Measurements from ENCODE around the gene PPDPF. TPM values are rescaled to one million over a fixed set of nuclear protein-coding genes. Genes with fewer than 3 reads are reported as not detected.

The PPDPF gene
- total and polyA plus RNA-seq, 2 of the 8 experiments (the other 6 are each of a cell fraction or from before 2014, with no cell fraction given), result 30.5 to 138 TPM

- Histone ChIP-seq H3K4me1 (replicated peaks in 1 of 4; ENCODE audit: control insufficient read depth in 3 of 4, insufficient read depth in 4 of 4, low read length in 3 of 4) (peaks cover 0 to 8% (median 0%) of the 10 kb centered on the region in 4 experiments; a peak in 1 of 7 replicates), H3K4ac (replicated peaks; ENCODE audit: insufficient read length, low read depth, low read length) (no peak overlapping the region)
Observed at GRCh38 chr20:63529180-63529860, 8.8 kb downstream of the PPDPF start.

More at GRCh38 chr20:63529180-63529860, 8.8 kb downstream of the PPDPF start:
- no peak overlapping the region for H2BK20ac ChIP-seq (ENCODE audit: low read length)
- H2AK5ac ChIP-seq (ENCODE audit: low read depth, low read length), result no peak overlapping the region; the same call in 1 of the 2 replicates
- no peak for TF ChIP-seq ASH2L (IDR thresholded peaks at IDR 0.05; ENCODE audit: low read length)
- TF ChIP-seq YY1 (IDR thresholded peaks at IDR 0.05; ENCODE audit: low read depth, low read length), result no peak
- TF ChIP-seq, protein P1, sequence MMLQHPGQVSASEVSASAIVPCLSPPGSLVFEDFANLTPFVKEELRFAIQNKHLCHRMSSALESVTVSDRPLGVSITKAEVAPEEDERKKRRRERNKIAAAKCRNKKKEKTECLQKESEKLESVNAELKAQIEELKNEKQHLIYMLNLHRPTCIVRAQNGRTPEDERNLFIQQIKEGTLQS (IDR thresholded peaks at IDR 0.05; ENCODE audit: insufficient read depth, low read depth, low read length), result no peak
- TF ChIP-seq ZNF274 (IDR thresholded peaks at IDR 0.05; ENCODE audit: borderline replicate concordance, extremely low read depth, low read length), result no peak
- TF ChIP-seq SP1 (IDR thresholded peaks at IDR 0.05; ENCODE audit: low read depth, low read length), result no peak
- no peak for TF ChIP-seq FOSL1 (IDR thresholded peaks at IDR 0.05; ENCODE audit: insufficient read depth, low read depth, low read length)
- no peak for TF ChIP-seq POLR2AphosphoS5 (IDR thresholded peaks at IDR 0.05; ENCODE audit: low read depth, low read length)
- no peak for TF ChIP-seq KDM5A (IDR thresholded peaks at IDR 0.05; ENCODE audit: low read length)
- no peak for TF ChIP-seq BCL11A (IDR thresholded peaks at IDR 0.05; ENCODE audit: low read depth in 2 of 2, low read length in 2 of 2)
- no peak for TF ChIP-seq SP2 (IDR thresholded peaks at IDR 0.05; ENCODE audit: low read length)
- no peak for TF ChIP-seq POU5F1 (IDR thresholded peaks at IDR 0.05; ENCODE audit: low read depth, low read length)
- TF ChIP-seq BACH1 (IDR thresholded peaks at IDR 0.05; ENCODE audit: low read length), result no peak
- no peak overlapping the region for H3K14ac ChIP-seq (ENCODE audit: insufficient read length)
- no peak overlapping the region for H4K91ac ChIP-seq (replicated peaks; ENCODE audit: insufficient read length, low read length)
- no peak overlapping the region for H3K27ac ChIP-seq (ENCODE audit: low read depth, low read length)
- no peak overlapping the region for H2BK15ac ChIP-seq (ENCODE audit: low read length)
- H3K4me3 ChIP-seq (ENCODE audit: extremely low read depth in 1 of 4, insufficient read depth in 2 of 4, low read depth in 3 of 4, low read length in 4 of 4), result no peak overlapping the region
- H2BK120ac ChIP-seq (replicated peaks; ENCODE audit: low read depth, low read length), result no peak overlapping the region
- FAIRE-seq (no peak), DNase-seq (ENCODE audit: low read depth in 1 of 2, low spot score in 2 of 2) (no peak)
- H4K5ac ChIP-seq (ENCODE audit: insufficient read length, low read depth, low read length), result no peak overlapping the region
- no peaks in the 10 kb centered on the region for H3K79me2 ChIP-seq (ENCODE audit: control insufficient read depth in 1 of 2, insufficient read depth in 2 of 2, low read length in 2 of 2)
- H2BK12ac ChIP-seq (ENCODE audit: low read depth, low read length), result no peak overlapping the region; the same call in 1 of the 2 replicates
- H3K36me3 ChIP-seq (ENCODE audit: control insufficient read depth in 2 of 4, insufficient read depth in 4 of 4, low read length in 3 of 4), result no peaks in the 10 kb centered on the region
- peaks cover 0 to 3% of the 10 kb centered on the region in 2 experiments for H4K20me1 ChIP-seq (replicated peaks in 1 of 2; ENCODE audit: control insufficient read depth in 1 of 2, insufficient read depth in 2 of 2, low read length in 2 of 2)
- H2AFZ ChIP-seq (ENCODE audit: low read length), result no peak overlapping the region
- no peaks in the 10 kb centered on the region for H3K27me3 ChIP-seq (replicated peaks in 1 of 4; ENCODE audit: control insufficient read depth in 3 of 4, extremely low read depth in 1 of 4, insufficient read depth in 3 of 4, low read length in 3 of 4)
- peak overlapping the region; percentile 11; the same call in 1 of the 2 replicates for H4K8ac ChIP-seq (ENCODE audit: extremely low read depth, insufficient read depth, low read length)
- no peak overlapping the region for H3K9ac ChIP-seq (replicated peaks in 1 of 4; ENCODE audit: extremely low read depth in 1 of 4, low read depth in 3 of 4, low read length in 3 of 4)
- H3K23me2 ChIP-seq (ENCODE audit: low read depth, low read length), result peaks cover 3% of the 10 kb centered on the region; the same call in 1 of the 2 replicates
- POLR2A ChIA-PET (ENCODE audit: partially characterized antibody), result interaction anchor here (0.8 to 7.8 kb wide), 5 partner anchors 7 to 419 kb away, joined by 3 to 59 read pairs (median 4); partner anchors contain the start of gene PPDPF
- 87% methylated on average over 24 of the region's 27 CpGs; no CpG with 5 or more reads in 1 of the 2 experiments for WGBS, 2 experiments (ENCODE audit: extremely low coverage in 1 of 2, insufficient coverage in 1 of 2, insufficient read length in 1 of 2, insufficient replicate concordance in 2 of 2, low coverage in 1 of 2, low lambda C conversion rate in 2 of 2, missing lambda C conversion rate in 1 of 2)
- H3K4me2 ChIP-seq (ENCODE audit: insufficient read depth in 1 of 2, low read depth in 2 of 2, low read length in 2 of 2), result no peak overlapping the region
- no peaks in the 10 kb centered on the region for H3K9me3 ChIP-seq (ENCODE audit: insufficient read depth in 2 of 2, low read depth in 1 of 2, low read length in 1 of 2)
- H3K56ac ChIP-seq (replicated peaks; ENCODE audit: insufficient read length, low read depth, low read length), result no peak overlapping the region
- H3K79me1 ChIP-seq (ENCODE audit: low read depth, low read length), result no peaks in the 10 kb centered on the region; the same call in 1 of the 2 replicates
- no peak overlapping the region for H3K18ac ChIP-seq (ENCODE audit: extremely low read depth, low read length)
- H2BK5ac ChIP-seq (ENCODE audit: low read depth, low read length), result peak overlapping the region; percentile 66; the same call in 1 of the 2 replicates
- CTCF ChIA-PET (ENCODE audit: partially characterized antibody), result interaction anchor here (0.8 to 2.1 kb wide), 10 partner anchors 9 to 219 kb away, joined by 3 to 8 read pairs (median 4); partner anchors contain the start of genes HELZ2 and PTK6
- H3K23ac ChIP-seq (ENCODE audit: insufficient read length), result no peak overlapping the region

Measured in H1 (cell line).